ENCODE data around the gene TTC7B. TPM values are rescaled to one million over a fixed set of nuclear protein-coding genes. Genes with fewer than 3 reads are reported as not detected.

TTC7B gene
- total and polyA plus RNA-seq, 2 donors (not counting 1 experiment from before 2014, with no cell fraction given) = 0.36 to 3.2 TPM

DNA sequence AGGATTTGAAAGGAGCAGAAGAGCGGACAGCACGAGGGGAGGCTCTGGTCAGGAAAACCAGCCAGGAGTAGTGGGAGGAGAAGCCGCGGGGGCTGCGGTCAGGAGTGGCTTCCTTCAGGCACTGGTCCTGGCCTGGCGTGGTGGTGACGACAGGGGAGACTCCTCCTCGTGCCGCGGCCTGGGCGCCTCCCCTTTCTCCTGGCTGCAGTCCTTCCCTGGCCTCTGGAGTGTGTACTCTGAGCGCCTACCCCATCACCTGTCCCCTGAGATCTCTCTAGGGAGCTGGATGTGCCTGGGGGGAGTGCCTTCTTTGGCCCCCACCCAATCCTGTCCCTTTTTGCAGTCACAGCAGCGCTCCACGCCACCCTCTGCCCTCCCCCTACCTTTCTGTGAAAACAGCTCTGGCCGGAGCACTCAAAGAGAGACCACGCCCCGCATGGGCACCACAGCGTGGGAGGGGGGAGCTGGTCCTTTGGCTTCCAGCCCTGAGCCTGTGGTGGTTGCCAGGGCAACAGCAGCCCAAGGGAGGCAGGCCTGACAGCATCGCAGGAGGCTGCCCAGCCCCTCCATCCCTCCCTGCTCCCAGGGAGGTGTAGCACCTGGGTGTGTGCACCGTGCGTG is 293.5 kb downstream of the TTC7B start:
- peaks cover 9% of the 10 kb centered on the region for H3K9me3 Mint-ChIP-seq (ENCODE audit: insufficient read depth)
- Histone ChIP-seq H3K9me3 (ENCODE audit: control extremely low read depth in 1 of 3, control insufficient read depth in 2 of 3, insufficient read depth in 1 of 3, low read length in 2 of 3) (peaks cover 0 to 18% (median 0%) of the 10 kb centered on the region in 3 donors), H3K4me3 (ENCODE audit: control extremely low read depth in 1 of 5, extremely low read depth in 1 of 5, insufficient read depth in 1 of 5, low read depth in 2 of 5, low read length in 4 of 5) (no peak overlapping the region), H3K4me2 (replicated peaks; ENCODE audit: low read depth, low read length, poor library complexity, severe bottlenecking) (no peak overlapping the region), H3K9ac (ENCODE audit: low read length) (no peak overlapping the region), H3K4me1 (ENCODE audit: control insufficient read depth in 2 of 2, insufficient read depth in 2 of 2, low read length in 2 of 2) (no peaks in the 10 kb centered on the region), H3K36me3 (replicated peaks in 1 of 2; ENCODE audit: control extremely low read depth in 1 of 2, control insufficient read depth in 1 of 2, extremely low read depth in 1 of 2, insufficient read depth in 2 of 2, low read length in 1 of 2) (no peaks in the 10 kb centered on the region), H3K27ac (ENCODE audit: low read length in 2 of 2) (no peak overlapping the region), H3K79me2 (ENCODE audit: control insufficient read depth, insufficient read depth, low read length) (no peaks in the 10 kb centered on the region), H4K20me1 (ENCODE audit: control insufficient read depth, insufficient read depth, low read length, poor library complexity, severe bottlenecking) (no peaks in the 10 kb centered on the region), H3K27me3 (replicated peaks in 1 of 4; ENCODE audit: control extremely low read depth in 1 of 4, control insufficient read depth in 3 of 4, insufficient read depth in 4 of 4, low read length in 3 of 4) (no peaks in the 10 kb centered on the region), H2AFZ (ENCODE audit: insufficient read depth, low read depth, low read length, poor library complexity, severe bottlenecking) (no peak overlapping the region)
- DNase-seq = no peak
- peaks cover 6% of the 10 kb centered on the region for H3K27me3 Mint-ChIP-seq
- CTCF ChIA-PET = no interaction called here
- whole genome bisulfite sequencing (ENCODE audit: insufficient coverage) = 69% methylated on average over 18 of the region's 21 CpGs
- no peak for ATAC-seq (ENCODE audit: low read depth)
- H3K4me3 Mint-ChIP-seq = no peak overlapping the region
- H3K4me1 Mint-ChIP-seq = no peaks in the 10 kb centered on the region
- intact Hi-C loops (cut with micrococcal nuclease) = no loop called here
- POLR2A ChIA-PET = no interaction called here
- no peak overlapping the region for H3K27ac Mint-ChIP-seq
- no peak for TF ChIP-seq EZH2 (IDR thresholded peaks at IDR 0.05; ENCODE audit: borderline replicate concordance, insufficient read depth, low read depth, low read length, poor library complexity, severe bottlenecking)
- TF ChIP-seq, protein P1, sequence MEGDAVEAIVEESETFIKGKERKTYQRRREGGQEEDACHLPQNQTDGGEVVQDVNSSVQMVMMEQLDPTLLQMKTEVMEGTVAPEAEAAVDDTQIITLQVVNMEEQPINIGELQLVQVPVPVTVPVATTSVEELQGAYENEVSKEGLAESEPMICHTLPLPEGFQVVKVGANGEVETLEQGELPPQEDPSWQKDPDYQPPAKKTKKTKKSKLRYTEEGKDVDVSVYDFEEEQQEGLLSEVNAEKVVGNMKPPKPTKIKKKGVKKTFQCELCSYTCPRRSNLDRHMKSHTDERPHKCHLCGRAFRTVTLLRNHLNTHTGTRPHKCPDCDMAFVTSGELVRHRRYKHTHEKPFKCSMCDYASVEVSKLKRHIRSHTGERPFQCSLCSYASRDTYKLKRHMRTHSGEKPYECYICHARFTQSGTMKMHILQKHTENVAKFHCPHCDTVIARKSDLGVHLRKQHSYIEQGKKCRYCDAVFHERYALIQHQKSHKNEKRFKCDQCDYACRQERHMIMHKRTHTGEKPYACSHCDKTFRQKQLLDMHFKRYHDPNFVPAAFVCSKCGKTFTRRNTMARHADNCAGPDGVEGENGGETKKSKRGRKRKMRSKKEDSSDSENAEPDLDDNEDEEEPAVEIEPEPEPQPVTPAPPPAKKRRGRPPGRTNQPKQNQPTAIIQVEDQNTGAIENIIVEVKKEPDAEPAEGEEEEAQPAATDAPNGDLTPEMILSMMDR (IDR thresholded peaks at IDR 0.05) = no peak

DNA sequence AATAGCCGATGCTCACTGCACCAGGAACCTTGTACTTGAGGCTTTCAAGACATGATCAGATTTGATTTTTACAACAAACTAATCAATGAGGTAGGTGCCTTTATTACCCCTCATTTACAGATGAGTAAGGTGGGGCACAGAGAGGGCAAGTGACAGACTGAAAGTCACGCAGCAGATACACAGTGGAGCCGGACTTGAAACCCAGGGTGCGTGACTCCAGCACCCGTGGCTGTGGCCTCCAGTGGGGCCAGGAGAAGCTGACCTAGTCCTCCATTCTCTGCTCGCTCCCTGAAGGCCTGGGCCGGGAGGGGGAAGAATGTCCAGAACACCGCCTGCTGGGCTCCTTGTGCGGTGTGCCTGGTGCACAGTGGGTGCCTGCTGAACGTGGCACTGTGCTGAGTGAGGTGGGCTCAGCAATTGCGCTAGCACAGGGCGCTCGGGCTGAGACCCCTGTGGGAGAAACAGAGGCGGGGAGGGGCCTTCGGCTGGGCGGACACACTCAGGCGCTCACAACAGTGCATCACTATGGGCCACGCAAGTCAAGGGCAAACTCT is 294.2 kb downstream of the TTC7B start:
- H3K27me3 ChIP-seq (replicated peaks in 1 of 4; ENCODE audit: control extremely low read depth in 1 of 4, control insufficient read depth in 3 of 4, insufficient read depth in 4 of 4, low read length in 3 of 4) = no peaks in the 10 kb centered on the region
- POLR2A ChIA-PET = no interaction called here
- Mint-ChIP-seq H3K27me3 (peaks cover 6% of the 10 kb centered on the region), H3K4me3 (no peak overlapping the region), H3K27ac (no peak overlapping the region), H3K4me1 (no peaks in the 10 kb centered on the region), H3K9me3 (ENCODE audit: insufficient read depth) (peaks cover 9% of the 10 kb centered on the region)
- TF ChIP-seq EZH2 (IDR thresholded peaks at IDR 0.05; ENCODE audit: borderline replicate concordance, insufficient read depth, low read depth, low read length, poor library complexity, severe bottlenecking) = no peak
- TF ChIP-seq, protein P1 (IDR thresholded peaks at IDR 0.05) = no peak
- DNase-seq (no peak), ATAC-seq (ENCODE audit: low read depth) (no peak)
- no peaks in the 10 kb centered on the region for H3K4me1 ChIP-seq (ENCODE audit: control insufficient read depth in 2 of 2, insufficient read depth in 2 of 2, low read length in 2 of 2)
- no peaks in the 10 kb centered on the region for H3K79me2 ChIP-seq (ENCODE audit: control insufficient read depth, insufficient read depth, low read length)
- WGBS (ENCODE audit: insufficient coverage) = 95% methylated on average over 17 of the region's 18 CpGs
- no peaks in the 10 kb centered on the region for H4K20me1 ChIP-seq (ENCODE audit: control insufficient read depth, insufficient read depth, low read length, poor library complexity, severe bottlenecking)
- H3K27ac ChIP-seq (ENCODE audit: low read length in 2 of 2) = no peak overlapping the region
- no peaks in the 10 kb centered on the region for H3K36me3 ChIP-seq (replicated peaks in 1 of 2; ENCODE audit: control extremely low read depth in 1 of 2, control insufficient read depth in 1 of 2, extremely low read depth in 1 of 2, insufficient read depth in 2 of 2, low read length in 1 of 2)
- intact Hi-C loops (cut with micrococcal nuclease) = no loop called here
- no peak overlapping the region for H2AFZ ChIP-seq (ENCODE audit: insufficient read depth, low read depth, low read length, poor library complexity, severe bottlenecking)
- H3K4me2 ChIP-seq (replicated peaks; ENCODE audit: low read depth, low read length, poor library complexity, severe bottlenecking) = no peak overlapping the region
- H3K9ac ChIP-seq (ENCODE audit: low read length) = no peak overlapping the region
- CTCF ChIA-PET = interaction anchor here (0.6 kb wide), 1 partner anchor 1493 kb away, joined by 3 read pairs; no protein-coding TSS in a partner anchor
- peaks cover 0 to 12% (median 0%) of the 10 kb centered on the region in 3 donors for H3K9me3 ChIP-seq (ENCODE audit: control extremely low read depth in 1 of 3, control insufficient read depth in 2 of 3, insufficient read depth in 1 of 3, low read length in 2 of 3)
- no peak overlapping the region for H3K4me3 ChIP-seq (ENCODE audit: control extremely low read depth in 1 of 5, extremely low read depth in 1 of 5, insufficient read depth in 1 of 5, low read depth in 2 of 5, low read length in 4 of 5)
